Stimulated activated naive B cell treated with anti-CD40 and anti-IgM and Interleukin-4, amounts not matched to agents 10 μg/mL and 1 μg/mL and 100 μg/mL, for 72 hours (primary cell): ENCODE data around the gene CHMP4B.

Source experiments
- ATAC-seq, 2 donors: fragments of 150-1000 bp; cut with Tn5 transposase; replicated peaks; 2 replicates each; pipeline ENCODE4 v1.10.0; 2021; ENCODE audit warnings: moderate library complexity in 1 of 2
- DNase-seq: peaks from one replicate; pipeline ENCODE4 v3.0.0; 2021
- H3K27ac Mint-ChIP-seq: one replicate; pipeline ENCODE4 v1.8.0; 2022; ENCODE audit warnings: mild to moderate bottlenecking, mixed read lengths
- H3K27me3 Mint-ChIP-seq, 2 donors: one replicate each; pipeline ENCODE4 v1.8.0; 2022; ENCODE audit warnings: mixed read lengths in 2 of 2
- H3K36me3 Mint-ChIP-seq, 2 donors: one replicate each; pipeline ENCODE4 v1.8.0; 2022; ENCODE audit warnings: mixed read lengths in 2 of 2, mild to moderate bottlenecking in 1 of 2
- H3K4me1 Mint-ChIP-seq, 2 donors: one replicate each; pipeline ENCODE4 v1.8.0; 2022; ENCODE audit warnings: mixed read lengths in 2 of 2, mild to moderate bottlenecking in 1 of 2
- H3K4me3 Mint-ChIP-seq, 2 donors: one replicate each; pipeline ENCODE4 v1.8.0; 2022; ENCODE audit warnings: mild to moderate bottlenecking in 2 of 2, mixed read lengths in 2 of 2, moderate library complexity in 1 of 2
- H3K9me3 Mint-ChIP-seq, 2 donors: one replicate each; pipeline ENCODE4 v1.8.0; 2022; ENCODE audit warnings: mixed read lengths in 2 of 2, mild to moderate bottlenecking in 1 of 2

CHMP4B gene

GRCh38 chr20:33810885-33811775, at the start of gene CHMP4B:
Gene CHMP4B (plus strand): TSS chr20:33811348. CDS start chr20:33811469, 121 bp downstream.
- Mint-ChIP-seq H3K36me3 (peaks cover 31 to 51% of the 10 kb centered on the region in 2 donors), H3K9me3 (no peaks in the 10 kb centered on the region), H3K27ac (peak within 1 kb of the TSS; percentile 98), H3K4me3 (peak within 1 kb of the TSS; percentile 95 to 99), H3K27me3 (no peaks in the 10 kb centered on the region), H3K4me1 (peaks cover 33 to 41% of the 10 kb centered on the region in 2 donors)
- DNase-seq (peak; percentile 98), ATAC-seq (peak; percentile 96 to 98)

- H3K27ac Mint-ChIP-seq: no peak overlapping the region
- peaks cover 38 to 51% of the 10 kb centered on the region in 2 donors for H3K36me3 Mint-ChIP-seq
- H3K27me3 Mint-ChIP-seq: no peaks in the 10 kb centered on the region
- H3K4me1 Mint-ChIP-seq: no peaks in the 10 kb centered on the region
- no peak for DNase-seq
- ATAC-seq: no peak
- no peak overlapping the region for H3K4me3 Mint-ChIP-seq
- peaks cover 4 to 5% of the 10 kb centered on the region in 2 donors for H3K9me3 Mint-ChIP-seq
These were observed 49.4 kb upstream of the CHMP4B start for GRCh38 chr20:33761698-33762250.

GRCh38 chr20:33765099-33765498, 46.0 kb upstream of the CHMP4B start:
- Mint-ChIP-seq H3K4me3 (no peak overlapping the region), H3K36me3 (peaks cover 18 to 44% of the 10 kb centered on the region in 2 donors), H3K9me3 (no peaks in the 10 kb centered on the region)

GRCh38 chr20:33765592-33765991, 45.6 kb upstream of the CHMP4B start:
- no peak for ATAC-seq
- Mint-ChIP-seq H3K27ac (no peak overlapping the region), H3K4me1 (no peaks in the 10 kb centered on the region), H3K27me3 (no peaks in the 10 kb centered on the region), H3K36me3 (peaks cover 18 to 44% of the 10 kb centered on the region in 2 donors), H3K4me3 (no peak overlapping the region), H3K9me3 (no peaks in the 10 kb centered on the region)
- no peak for DNase-seq

More at GRCh38 chr20:33765099-33765498, 46.0 kb upstream of the CHMP4B start:
- no peaks in the 10 kb centered on the region for H3K27me3 Mint-ChIP-seq
- DNase-seq (no peak), ATAC-seq (no peak)
- no peak overlapping the region for H3K27ac Mint-ChIP-seq
- no peaks in the 10 kb centered on the region for H3K4me1 Mint-ChIP-seq

- Mint-ChIP-seq H3K27me3 (no peaks in the 10 kb centered on the region), H3K27ac (no peak overlapping the region), H3K4me1 (peaks cover 0 to under 1% of the 10 kb centered on the region in 2 donors), H3K4me3 (no peak overlapping the region), H3K9me3 (no peaks in the 10 kb centered on the region), H3K36me3 (peaks cover 18 to 43% of the 10 kb centered on the region in 2 donors)
- ATAC-seq: no peak
- DNase-seq: no peak
These were observed 44.5 kb upstream of the CHMP4B start for GRCh38 chr20:33766686-33767085.

- no peaks in the 10 kb centered on the region for H3K27me3 Mint-ChIP-seq
- peaks cover 21 to 47% of the 10 kb centered on the region in 2 donors for H3K36me3 Mint-ChIP-seq
- H3K4me3 Mint-ChIP-seq: no peak overlapping the region
- no peak for DNase-seq
- no peaks in the 10 kb centered on the region for H3K9me3 Mint-ChIP-seq
- H3K27ac Mint-ChIP-seq: no peak overlapping the region
- no peak for ATAC-seq
- peaks cover 8 to 11% of the 10 kb centered on the region in 2 donors for H3K4me1 Mint-ChIP-seq
These were observed 43.4 kb upstream of the CHMP4B start for GRCh38 chr20:33767777-33768138.

- ATAC-seq (no peak), DNase-seq (no peak)
- peaks cover 24 to 46% of the 10 kb centered on the region in 2 donors for H3K36me3 Mint-ChIP-seq
- H3K27ac Mint-ChIP-seq: no peak overlapping the region
- peaks cover 14 to 20% of the 10 kb centered on the region in 2 donors for H3K4me1 Mint-ChIP-seq
- H3K9me3 Mint-ChIP-seq: no peaks in the 10 kb centered on the region
- no peak overlapping the region for H3K4me3 Mint-ChIP-seq
- no peaks in the 10 kb centered on the region for H3K27me3 Mint-ChIP-seq
These were observed 42.1 kb upstream of the CHMP4B start for GRCh38 chr20:33769043-33769442.

GRCh38 chr20:33770005-33770404, 41.1 kb upstream of the CHMP4B start:
- Mint-ChIP-seq H3K36me3 (peaks cover 20 to 48% of the 10 kb centered on the region in 2 donors), H3K27me3 (no peaks in the 10 kb centered on the region), H3K4me1 (peaks cover 20 to 29% of the 10 kb centered on the region in 2 donors), H3K4me3 (no peak overlapping the region), H3K27ac (no peak overlapping the region), H3K9me3 (no peaks in the 10 kb centered on the region)
- ATAC-seq (no peak), DNase-seq (peak; percentile 20)

- no peak for ATAC-seq
- Mint-ChIP-seq H3K9me3 (no peaks in the 10 kb centered on the region), H3K36me3 (peaks cover 14 to 35% of the 10 kb centered on the region in 2 donors), H3K27me3 (no peaks in the 10 kb centered on the region), H3K27ac (no peak overlapping the region), H3K4me1 (peaks cover 21 to 33% of the 10 kb centered on the region in 2 donors), H3K4me3 (no peak overlapping the region)
- no peak for DNase-seq
These were observed 39.2 kb upstream of the CHMP4B start for GRCh38 chr20:33771938-33772337.

GRCh38 chr20:33772439-33772838, 38.7 kb upstream of the CHMP4B start:
- no peaks in the 10 kb centered on the region for H3K27me3 Mint-ChIP-seq
- ATAC-seq (no peak), DNase-seq (no peak)
- no peaks in the 10 kb centered on the region for H3K9me3 Mint-ChIP-seq
- peaks cover 14 to 30% of the 10 kb centered on the region in 2 donors for H3K36me3 Mint-ChIP-seq
- peak overlapping the region; percentile 94 for H3K27ac Mint-ChIP-seq
- peak overlapping the region; percentile 0 to 34 for H3K4me3 Mint-ChIP-seq
- H3K4me1 Mint-ChIP-seq: peaks cover 21 to 33% of the 10 kb centered on the region in 2 donors

- Mint-ChIP-seq H3K36me3 (peaks cover 7 to 28% of the 10 kb centered on the region in 2 donors), H3K4me3 (no peak overlapping the region), H3K27me3 (no peaks in the 10 kb centered on the region), H3K9me3 (no peaks in the 10 kb centered on the region), H3K27ac (peak overlapping the region; percentile 94), H3K4me1 (peaks cover 30 to 44% of the 10 kb centered on the region in 2 donors)
- DNase-seq (peak; percentile 70), ATAC-seq (peak; percentile 84 to 85)
These were observed 37.6 kb upstream of the CHMP4B start for GRCh38 chr20:33773412-33774089.

GRCh38 chr20:33777816-33778215, 33.3 kb upstream of the CHMP4B start:
- Mint-ChIP-seq H3K27me3 (no peaks in the 10 kb centered on the region), H3K27ac (peak overlapping the region; percentile 96), H3K36me3 (peaks cover 17 to 37% of the 10 kb centered on the region in 2 donors), H3K4me1 (peaks cover 45 to 66% of the 10 kb centered on the region in 2 donors), H3K4me3 (peak overlapping the region in 1 of 2 donors; percentile 74), H3K9me3 (peaks cover 6 to 7% of the 10 kb centered on the region in 2 donors)
- ATAC-seq (no peak), DNase-seq (no peak)

GRCh38 chr20:33781133-33781532, 30.0 kb upstream of the CHMP4B start:
- no peak for ATAC-seq
- H3K4me1 Mint-ChIP-seq: peaks cover 38 to 51% of the 10 kb centered on the region in 2 donors
- DNase-seq: no peak
- peaks cover 15 to 36% of the 10 kb centered on the region in 2 donors for H3K36me3 Mint-ChIP-seq
- peaks cover 6 to 7% of the 10 kb centered on the region in 2 donors for H3K9me3 Mint-ChIP-seq
- H3K27ac Mint-ChIP-seq: peak overlapping the region; percentile 76
- no peaks in the 10 kb centered on the region for H3K27me3 Mint-ChIP-seq
- peak overlapping the region in 1 of 2 donors; percentile 5 for H3K4me3 Mint-ChIP-seq

GRCh38 chr20:33781945-33782344, 29.2 kb upstream of the CHMP4B start:
- Mint-ChIP-seq H3K27me3 (no peaks in the 10 kb centered on the region), H3K9me3 (peaks cover 6 to 7% of the 10 kb centered on the region in 2 donors), H3K36me3 (peaks cover 15 to 36% of the 10 kb centered on the region in 2 donors), H3K27ac (peak overlapping the region; percentile 76), H3K4me1 (peaks cover 40 to 51% of the 10 kb centered on the region in 2 donors), H3K4me3 (no peak overlapping the region)
- ATAC-seq (no peak), DNase-seq (no peak)
